Small intestine (tissue), 7 donors: Measurements from ENCODE around the gene ONECUT3. TPM values are rescaled to one million over a fixed set of nuclear protein-coding genes. Genes with fewer than 3 reads are reported as not detected.
A peak's percentile ranks its signal among the peaks of the same experiment; 100 is the strongest.

Experiments
- DNase-seq, 2 donors: peaks; one replicate each; pipeline versions ENCODE4 v3.0.0 to v3.0.0-alpha.2; 2013
- FAIRE-seq: peaks from 2 replicates; lab custom pipeline; 2012; peaks lifted over from hg19 to GRCh38; lab: Jason Lieb, UNC
- H3K27ac ChIP-seq, 3 donors: one replicate each; pipeline ENCODE4 v1.5.1; 2013; ENCODE audit warnings: low read length in 2 of 3, mild to moderate bottlenecking in 2 of 3, control low read depth in 1 of 3, inconsistent platforms in 1 of 3, low read depth in 1 of 3, moderate library complexity in 1 of 3
- H3K27me3 ChIP-seq, 3 donors: one replicate each; pipeline ENCODE4 v1.6.1; 2013; ENCODE audit warnings: low read length in 3 of 3, inconsistent platforms in 1 of 3; ENCODE audit not compliant: control insufficient read depth in 3 of 3, insufficient read depth in 3 of 3
- H3K36me3 ChIP-seq, 3 donors: one replicate each; pipeline ENCODE4 v1.6.1; 2013; ENCODE audit warnings: low read length in 3 of 3, inconsistent platforms in 1 of 3, low read depth in 1 of 3, mild to moderate bottlenecking in 1 of 3, moderate library complexity in 1 of 3; ENCODE audit not compliant: control insufficient read depth in 3 of 3, insufficient read depth in 2 of 3
- H3K4me1 ChIP-seq, 3 donors: one replicate each; pipeline ENCODE4 v1.6.1; 2013; ENCODE audit warnings: low read length in 2 of 3, inconsistent platforms in 1 of 3, low read depth in 1 of 3, mild to moderate bottlenecking in 1 of 3, moderate library complexity in 1 of 3; ENCODE audit not compliant: control insufficient read depth in 3 of 3, insufficient read depth in 2 of 3
- H3K4me3 ChIP-seq, 3 donors: one replicate each; pipeline ENCODE4 v1.5.1; 2013; ENCODE audit warnings: low read length in 3 of 3, control low read depth in 1 of 3, inconsistent platforms in 1 of 3, low read depth in 1 of 3, mild to moderate bottlenecking in 1 of 3, moderate library complexity in 1 of 3
- H3K9me3 ChIP-seq, 2 donors: one replicate each; pipeline ENCODE4 v1.6.1; 2013; ENCODE audit warnings: low read depth in 1 of 2, low read length in 1 of 2; ENCODE audit not compliant: control insufficient read depth in 2 of 2, insufficient read depth in 1 of 2
- WGBS, 3 donors: extraction: QIAGEN DNeasy Blood & Tissue Kit; methylation state at CpG; one replicate each; pipeline ENCODE4 v1.1.7; 2013; 5-methylcytosine and 5-hydroxymethylcytosine counted together
- polyA plus RNA-seq, 4 donors: library from polyadenylated mRNA; stranded (reverse) in 3 of 4; unstranded in 1 of 4; fragments of 200-250 nt in 3 of 4; fragments of 120-200 nt in 1 of 4; gene quantifications; one replicate each; pipeline versions ENCODE4 v1.2.1 to v1.2.3, GENCODE V29; 2013
- donor health status: healthy with polysubstance abuse.
- donor health status: control.
- donor health status: control.
- donor health status: Bipolar disorder and iron deficiency.
- donor health status: healthy.

ONECUT3 gene
- polyA plus RNA-seq, 4 donors, result under 0.01 to 0.46 (median 0.15) TPM

DNA sequence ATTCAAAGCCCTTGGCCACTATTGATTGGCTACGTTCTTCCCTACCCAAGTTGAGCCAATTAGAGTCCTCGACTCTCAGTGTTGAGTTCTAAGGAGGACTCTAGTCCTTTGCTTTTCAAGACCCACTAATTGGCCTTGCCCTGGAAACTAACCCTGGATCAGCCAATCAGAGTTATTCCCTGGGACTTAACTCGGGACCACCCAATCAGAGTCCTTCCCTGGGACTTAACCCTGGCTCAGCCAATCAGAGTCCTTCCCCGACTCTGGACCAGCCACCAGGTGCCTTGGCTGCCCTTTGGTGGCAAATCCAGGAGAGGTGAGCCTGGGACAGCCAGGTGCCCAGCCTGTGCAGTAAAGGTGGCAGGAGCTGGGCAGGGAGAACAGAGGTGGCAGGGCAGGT lies 30.0 kb downstream of the ONECUT3 start:
- no peak overlapping the region for H3K27ac ChIP-seq
- no peaks in the 10 kb centered on the region for H3K36me3 ChIP-seq
- peaks cover 0 to 65% (median 19%) of the 10 kb centered on the region in 3 donors for H3K27me3 ChIP-seq
- no peak for DNase-seq
- H3K4me3 ChIP-seq, result no peak overlapping the region
- peaks cover 0 to 14% of the 10 kb centered on the region in 2 donors for H3K9me3 ChIP-seq
- WGBS, 3 donors, result 75 to 87% (median 83%) methylated on average over 4 of the region's 4 CpGs
- FAIRE-seq, result no peak
- no peaks in the 10 kb centered on the region for H3K4me1 ChIP-seq

- Histone ChIP-seq H3K9me3 (peaks cover 0 to 14% of the 10 kb centered on the region in 2 donors), H3K4me3 (no peak overlapping the region), H3K27ac (no peak overlapping the region), H3K4me1 (no peaks in the 10 kb centered on the region), H3K27me3 (peaks cover 0 to 64% (median 14%) of the 10 kb centered on the region in 3 donors), H3K36me3 (peaks cover 0 to 2% (median 0%) of the 10 kb centered on the region in 3 donors)
- FAIRE-seq (no peak), DNase-seq (no peak)
- 62 to 80% (median 70%) methylated on average over 9 of the region's 9 CpGs for WGBS, 3 donors
Observed at GRCh38 chr19:1783874-1784273, 30.6 kb downstream of the ONECUT3 start.

DNA sequence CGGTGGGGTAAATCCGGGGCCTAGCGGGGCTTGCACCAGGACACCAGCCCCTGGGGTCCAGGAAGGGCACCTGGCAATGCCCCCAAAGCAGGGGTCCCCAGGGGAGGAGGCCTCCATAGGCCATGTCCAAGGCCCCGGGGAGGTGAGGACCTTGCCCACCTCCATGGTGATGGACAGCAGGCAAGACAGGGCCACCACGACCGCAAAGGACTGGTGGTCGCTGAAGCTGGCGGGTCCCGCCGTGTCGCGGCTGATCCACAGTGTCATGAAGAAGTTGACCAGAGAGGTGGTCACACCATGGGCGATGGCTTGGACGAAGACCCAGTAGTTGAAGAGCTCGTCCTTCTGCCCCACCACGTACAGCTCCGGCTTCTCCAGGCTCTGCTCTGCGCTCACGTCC lies 32.0 kb downstream of the ONECUT3 start:
- Histone ChIP-seq H3K36me3 (peaks cover 0 to 2% (median 0%) of the 10 kb centered on the region in 3 donors), H3K27ac (no peak overlapping the region), H3K4me1 (no peaks in the 10 kb centered on the region), H3K27me3 (peaks cover 0 to 52% (median 11%) of the 10 kb centered on the region in 3 donors), H3K4me3 (no peak overlapping the region), H3K9me3 (peaks cover 0 to 14% of the 10 kb centered on the region in 2 donors)
- 92 to 94% (median 92%) methylated on average over 17 to 19 of the region's 19 CpGs for WGBS, 3 donors
- DNase-seq (no peak), FAIRE-seq (no peak)

DNA sequence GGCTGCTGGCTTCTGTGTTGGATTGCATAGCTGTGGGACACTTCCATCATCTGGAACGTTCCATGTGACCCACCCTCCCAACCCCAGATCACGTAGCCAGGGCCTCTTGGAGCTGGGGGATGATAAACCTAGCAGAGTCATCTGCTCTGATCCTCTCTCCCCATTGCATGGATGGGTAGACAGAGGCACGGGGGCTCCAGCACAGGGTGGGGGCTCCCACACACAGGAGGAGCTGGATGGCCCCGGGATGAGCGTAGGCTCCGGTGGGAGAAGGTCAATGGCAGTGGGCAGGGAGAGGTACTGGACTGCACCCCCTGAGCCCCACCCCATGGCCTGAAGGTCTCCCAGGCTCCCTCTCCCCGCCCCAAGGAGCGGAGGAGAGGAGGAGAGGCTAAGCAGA lies 33.4 kb downstream of the ONECUT3 start:
- WGBS, 3 donors, result 45 to 74% (median 59%) methylated on average over 7 to 8 of the region's 8 CpGs
- no peaks in the 10 kb centered on the region for H3K4me1 ChIP-seq
- H3K27ac ChIP-seq, result no peak overlapping the region
- DNase-seq (no peak), FAIRE-seq (no peak)
- H3K4me3 ChIP-seq, result no peak overlapping the region
- H3K36me3 ChIP-seq, result peaks cover 0 to 2% (median 0%) of the 10 kb centered on the region in 3 donors
- H3K27me3 ChIP-seq, result peaks cover 0 to 41% (median 10%) of the 10 kb centered on the region in 3 donors
- peaks cover 0 to 15% of the 10 kb centered on the region in 2 donors for H3K9me3 ChIP-seq

GRCh38 chr19:1787116-1787515 lies 33.8 kb downstream of the ONECUT3 start:
- peaks cover 0 to 36% (median 8%) of the 10 kb centered on the region in 3 donors for H3K27me3 ChIP-seq
- no peak overlapping the region for H3K4me3 ChIP-seq

DNA sequence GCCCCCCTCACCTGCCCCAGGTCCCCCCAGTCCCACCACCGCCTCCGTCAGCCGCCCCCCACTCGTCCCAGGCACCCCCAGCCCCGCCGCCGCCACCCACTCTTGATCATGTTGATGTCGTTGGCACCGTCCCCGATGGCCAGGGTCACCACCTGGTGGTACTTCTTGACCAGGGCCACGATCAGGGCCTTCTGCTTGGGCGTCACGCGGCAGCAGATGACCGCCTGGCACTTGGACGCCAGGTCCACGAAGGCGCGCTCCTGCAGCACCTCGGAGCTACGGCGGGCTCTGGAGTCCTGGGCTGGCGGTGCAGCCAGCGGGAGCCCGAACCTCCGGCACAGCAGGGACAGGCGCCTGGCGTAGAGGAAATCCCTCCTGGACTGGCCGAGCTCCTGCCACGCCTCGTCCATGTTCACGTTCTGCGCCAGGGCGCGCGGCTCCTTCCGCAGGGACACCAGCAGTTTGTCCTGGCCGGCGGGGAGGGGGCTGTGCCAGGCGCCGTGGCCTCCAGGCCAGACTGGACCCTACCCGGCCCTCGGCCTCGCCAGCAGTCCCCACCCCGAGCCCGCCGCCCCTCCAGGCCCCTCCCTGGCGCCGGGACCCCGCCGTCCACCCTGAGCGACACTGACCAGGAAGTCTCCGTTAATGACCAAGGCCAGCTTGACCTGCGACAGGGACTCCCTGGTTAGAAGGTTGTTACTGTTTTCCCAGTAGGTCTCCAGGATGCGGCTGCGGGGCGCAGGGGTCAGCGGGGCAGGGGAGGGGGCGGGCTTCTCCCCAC lies 36.1 kb downstream of the ONECUT3 start:
- peaks cover 0 to 16% (median 6%) of the 10 kb centered on the region in 3 donors for H3K27me3 ChIP-seq
- no peaks in the 10 kb centered on the region for H3K4me1 ChIP-seq
- no peak for DNase-seq
- 9 to 17% (median 10%) methylated on average over 50 to 59 of the region's 59 CpGs for WGBS, 3 donors
- H3K4me3 ChIP-seq, result no peak overlapping the region
- no peak for FAIRE-seq
- peaks cover 0 to 2% (median 0%) of the 10 kb centered on the region in 3 donors for H3K36me3 ChIP-seq
- peaks cover 0 to 4% of the 10 kb centered on the region in 2 donors for H3K9me3 ChIP-seq
- H3K27ac ChIP-seq, result no peak overlapping the region

More at GRCh38 chr19:1787116-1787515, 33.8 kb downstream of the ONECUT3 start:
- WGBS, 3 donors, result 10 to 58% (median 19%) methylated on average over 8 of the region's 8 CpGs
- Histone ChIP-seq H3K36me3 (peaks cover 0 to 2% (median 0%) of the 10 kb centered on the region in 3 donors), H3K9me3 (peaks cover 0 to 11% of the 10 kb centered on the region in 2 donors), H3K27ac (no peak overlapping the region), H3K4me1 (no peaks in the 10 kb centered on the region)
- FAIRE-seq (no peak), DNase-seq (peak in 1 of 2 donors; percentile 51)

DNA sequence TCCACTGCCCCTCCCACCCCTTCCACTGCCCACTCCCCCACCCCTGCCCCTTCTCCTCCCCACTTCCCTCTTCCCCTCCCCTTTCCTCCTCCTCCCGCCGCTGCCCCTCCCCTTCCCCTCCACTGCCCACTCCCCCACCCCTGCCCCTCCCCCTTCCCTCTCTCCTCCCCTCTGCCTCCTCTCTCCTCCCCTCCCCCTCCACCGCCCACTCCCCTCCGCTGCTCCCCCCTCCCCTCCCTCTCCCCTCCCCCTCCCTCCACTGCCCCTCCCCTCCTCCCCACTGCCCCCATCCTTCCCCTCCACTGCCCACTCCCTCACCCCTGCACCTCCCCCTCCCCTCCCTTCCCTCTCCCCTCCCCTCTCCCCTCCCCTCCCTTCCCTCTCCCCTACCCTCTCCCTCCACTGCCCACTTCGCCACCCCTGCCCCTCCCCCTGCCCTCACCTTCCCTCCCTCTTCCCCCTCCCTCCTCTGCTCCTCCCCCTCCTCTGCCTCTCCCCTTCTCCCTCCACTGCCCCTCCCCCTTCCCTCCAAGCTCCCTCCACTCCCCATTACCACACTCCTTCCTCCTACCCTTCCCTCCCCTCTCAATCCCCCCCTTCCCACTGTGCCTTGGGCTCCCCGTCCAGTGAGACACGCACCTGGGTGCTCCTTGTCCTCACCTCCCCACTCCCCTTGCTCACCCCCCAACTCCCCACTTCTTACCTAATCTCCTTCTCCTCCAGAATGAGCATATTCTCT lies 36.9 kb downstream of the ONECUT3 start:
- Histone ChIP-seq H3K27ac (no peak overlapping the region), H3K27me3 (peaks cover 0 to 10% (median 6%) of the 10 kb centered on the region in 3 donors), H3K9me3 (peaks cover 0 to 4% of the 10 kb centered on the region in 2 donors), H3K4me1 (no peaks in the 10 kb centered on the region), H3K36me3 (peaks cover 0 to 2% (median 0%) of the 10 kb centered on the region in 3 donors), H3K4me3 (no peak overlapping the region)
- no peak for FAIRE-seq
- no peak for DNase-seq
- 10 to 27% (median 23%) methylated on average over 2 to 5 of the region's 7 CpGs for WGBS, 3 donors

DNA sequence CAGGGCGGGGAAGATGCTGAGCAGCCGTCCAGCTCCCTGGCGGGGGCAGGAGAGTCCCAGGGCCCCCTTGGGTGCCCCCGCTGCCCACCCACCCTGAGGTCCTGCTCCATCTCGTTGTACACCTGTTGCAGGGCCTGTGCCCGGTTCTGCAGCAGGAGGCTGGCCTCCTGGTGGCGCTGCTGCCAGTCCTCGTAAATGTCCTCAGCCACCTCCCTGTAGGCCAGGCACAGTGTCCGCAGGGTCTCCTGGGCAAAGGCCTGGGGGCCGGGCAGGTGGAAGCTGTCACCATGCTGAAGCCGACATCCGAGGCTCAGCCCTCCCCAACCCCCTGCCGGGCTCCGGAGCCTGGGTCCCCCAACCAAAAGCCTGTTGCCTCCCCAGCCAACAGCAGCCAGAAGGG lies 38.6 kb downstream of the ONECUT3 start:
- H3K27ac ChIP-seq, result no peak overlapping the region
- peaks cover 0 to 2% (median 0%) of the 10 kb centered on the region in 3 donors for H3K36me3 ChIP-seq
- peaks cover 4 to 25% (median 6%) of the 10 kb centered on the region in 3 donors for H3K27me3 ChIP-seq
- 71 to 78% (median 74%) methylated on average over 13 to 14 of the region's 14 CpGs for WGBS, 3 donors
- FAIRE-seq (no peak), DNase-seq (no peak)
- H3K9me3 ChIP-seq, result peaks cover 0 to 4% of the 10 kb centered on the region in 2 donors
- no peak overlapping the region for H3K4me3 ChIP-seq
- no peaks in the 10 kb centered on the region for H3K4me1 ChIP-seq
